Vagina (tissue), 2 donors: ENCODE results near the gene SETBP1. TPM values are rescaled to one million over a fixed set of nuclear protein-coding genes. Genes with fewer than 3 reads are reported as not detected.
A peak's percentile ranks its signal among the peaks of the same experiment; 100 is the strongest.

Source experiments
- DNase-seq, 2 donors: peaks; one replicate each; pipeline ENCODE4 v3.0.0-alpha.2; 2017; ENCODE audit errors: extremely low spot score in 2 of 2
- H3K27ac ChIP-seq: fragments of 200-600 bp; sonication (generic); one replicate; pipeline ENCODE4 v1.5.1; 2019
- H3K27me3 ChIP-seq: fragments of 200-600 bp; sonication (generic); one replicate; pipeline ENCODE4 v1.5.1; 2019
- H3K36me3 ChIP-seq, 2 donors: fragments of 200-600 bp; sonication (generic); one replicate each; pipeline ENCODE4 v1.5.1; 2017 to 2019
- H3K4me1 ChIP-seq: fragments of 200-600 bp; sonication (generic); one replicate; pipeline ENCODE4 v1.5.1; 2019
- H3K4me3 ChIP-seq, 2 donors: fragments of 200-600 bp; sonication (generic); 1 replicate in 1 of 2; 2 replicates in 1 of 2; pipeline ENCODE4 v1.5.1; 2016 to 2019
- H3K9me3 ChIP-seq: fragments of 200-600 bp; sonication (generic); one replicate; pipeline ENCODE4 v1.5.1; 2019
- POLR2A ChIP-seq, 2 donors: fragments of 450-650 bp; IDR thresholded peaks; one replicate each; pipeline ENCODE4 v1.6.1; 2017; ENCODE audit warnings: antibody characterized with exemption in 2 of 2, mild to moderate bottlenecking in 2 of 2, moderate library complexity in 2 of 2
- POLR2AphosphoS5 ChIP-seq, 2 donors: sonication (generic); formaldehyde crosslinking; IDR thresholded peaks; one replicate each; pipeline ENCODE4 v1.9.0; 2017; ENCODE audit warnings: antibody characterized with exemption in 2 of 2, mild to moderate bottlenecking in 2 of 2, low read depth in 1 of 2; ENCODE audit not compliant: insufficient read depth in 1 of 2
- intact Hi-C: fragments of 100-400 bp; cut with DNase I; formaldehyde crosslinking; loops from one replicate; pipeline ENCODE4 v1.15.1; 2023
- total RNA-seq: library from RNA; depleted of rRNA; stranded (reverse); fragments of >200 nt; gene quantifications from one replicate; pipeline ENCODE4 v1.2.3, GENCODE V29; 2016
- TF ChIP-seq, protein P1 (sequence below), 3 experiments: fragments of 450-650 bp in 2 of 3; fragments of 200-600 bp in 1 of 3; sonication (generic) in 1 of 3; IDR thresholded peaks; one replicate each; pipeline ENCODE4 v1.5.1; 2017 to 2019; ENCODE audit warnings: antibody characterized with exemption in 3 of 3, mild to moderate bottlenecking in 2 of 3, moderate library complexity in 2 of 3

SETBP1 gene
- total RNA-seq, 1 donor from 2014 or later, result 38.1 TPM

GRCh38 chr18:45025089-45025450, 344.4 kb downstream of the SETBP1 start:
- no peak overlapping the region for H3K27ac ChIP-seq
- TF ChIP-seq POLR2AphosphoS5 (IDR thresholded peaks at IDR 0.05; ENCODE audit: insufficient read depth in 1 of 2, low read depth in 1 of 2) (no peak), POLR2A (IDR thresholded peaks at IDR 0.05) (no peak)
- TF ChIP-seq, protein P1, sequence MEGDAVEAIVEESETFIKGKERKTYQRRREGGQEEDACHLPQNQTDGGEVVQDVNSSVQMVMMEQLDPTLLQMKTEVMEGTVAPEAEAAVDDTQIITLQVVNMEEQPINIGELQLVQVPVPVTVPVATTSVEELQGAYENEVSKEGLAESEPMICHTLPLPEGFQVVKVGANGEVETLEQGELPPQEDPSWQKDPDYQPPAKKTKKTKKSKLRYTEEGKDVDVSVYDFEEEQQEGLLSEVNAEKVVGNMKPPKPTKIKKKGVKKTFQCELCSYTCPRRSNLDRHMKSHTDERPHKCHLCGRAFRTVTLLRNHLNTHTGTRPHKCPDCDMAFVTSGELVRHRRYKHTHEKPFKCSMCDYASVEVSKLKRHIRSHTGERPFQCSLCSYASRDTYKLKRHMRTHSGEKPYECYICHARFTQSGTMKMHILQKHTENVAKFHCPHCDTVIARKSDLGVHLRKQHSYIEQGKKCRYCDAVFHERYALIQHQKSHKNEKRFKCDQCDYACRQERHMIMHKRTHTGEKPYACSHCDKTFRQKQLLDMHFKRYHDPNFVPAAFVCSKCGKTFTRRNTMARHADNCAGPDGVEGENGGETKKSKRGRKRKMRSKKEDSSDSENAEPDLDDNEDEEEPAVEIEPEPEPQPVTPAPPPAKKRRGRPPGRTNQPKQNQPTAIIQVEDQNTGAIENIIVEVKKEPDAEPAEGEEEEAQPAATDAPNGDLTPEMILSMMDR (IDR thresholded peaks at IDR 0.05), result no peak
- DNase-seq, result no peak
- H3K4me1 ChIP-seq, result peaks cover 10% of the 10 kb centered on the region
- no peaks in the 10 kb centered on the region for H3K9me3 ChIP-seq
- no peaks in the 10 kb centered on the region for H3K27me3 ChIP-seq
- H3K4me3 ChIP-seq, result no peak overlapping the region
- intact Hi-C loops, result no loop called here
- no peaks in the 10 kb centered on the region for H3K36me3 ChIP-seq

GRCh38 chr18:45026162-45026561, 345.5 kb downstream of the SETBP1 start:
- Histone ChIP-seq H3K4me1 (peaks cover 6% of the 10 kb centered on the region), H3K27me3 (no peaks in the 10 kb centered on the region), H3K9me3 (no peaks in the 10 kb centered on the region), H3K36me3 (no peaks in the 10 kb centered on the region), H3K4me3 (no peak overlapping the region), H3K27ac (no peak overlapping the region)
- intact Hi-C loops, result no loop called here
- TF ChIP-seq, protein P1 (IDR thresholded peaks at IDR 0.05), result peak in 1 of 3 experiments; percentile 6
- TF ChIP-seq POLR2AphosphoS5 (IDR thresholded peaks at IDR 0.05; ENCODE audit: insufficient read depth in 1 of 2, low read depth in 1 of 2), result no peak
- DNase-seq, result no peak

DNA sequence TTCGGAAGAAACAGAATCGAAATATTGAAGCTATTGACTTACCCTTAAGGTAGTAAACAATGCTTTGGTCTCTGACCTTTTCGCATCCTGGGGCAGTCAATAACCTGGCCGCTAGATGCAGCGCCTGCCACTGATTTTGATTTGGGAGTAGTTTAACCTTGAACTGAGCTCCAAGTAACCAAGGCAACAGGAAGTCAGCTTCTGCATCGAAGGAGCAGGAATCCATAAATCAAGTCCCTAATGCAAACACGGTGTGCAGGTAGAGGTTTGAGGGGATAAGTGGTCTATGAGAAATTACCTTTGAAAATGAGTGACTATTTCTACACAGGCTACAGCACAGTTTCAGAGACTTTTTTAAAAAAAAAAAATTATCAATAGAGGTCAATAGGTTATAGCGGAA, 353.5 kb downstream of the SETBP1 start:
- TF ChIP-seq, protein P1 (IDR thresholded peaks at IDR 0.05), result no peak
- no peaks in the 10 kb centered on the region for H3K9me3 ChIP-seq
- no peak overlapping the region for H3K27ac ChIP-seq
- intact Hi-C loops, result no loop called here
- H3K27me3 ChIP-seq, result no peaks in the 10 kb centered on the region
- H3K4me3 ChIP-seq, result no peak overlapping the region
- no peak for DNase-seq
- H3K36me3 ChIP-seq, result no peaks in the 10 kb centered on the region
- no peaks in the 10 kb centered on the region for H3K4me1 ChIP-seq

GRCh38 chr18:45037618-45038017, 356.9 kb downstream of the SETBP1 start:
- intact Hi-C loops, result no loop called here
- no peaks in the 10 kb centered on the region for H3K9me3 ChIP-seq
- no peak for DNase-seq
- no peaks in the 10 kb centered on the region for H3K27me3 ChIP-seq
- no peaks in the 10 kb centered on the region for H3K36me3 ChIP-seq
- no peak overlapping the region for H3K4me3 ChIP-seq
- no peaks in the 10 kb centered on the region for H3K4me1 ChIP-seq
- TF ChIP-seq POLR2A (IDR thresholded peaks at IDR 0.05) (no peak), POLR2AphosphoS5 (IDR thresholded peaks at IDR 0.05; ENCODE audit: insufficient read depth in 1 of 2, low read depth in 1 of 2) (no peak)
- TF ChIP-seq, protein P1 (IDR thresholded peaks at IDR 0.05), result no peak
- H3K27ac ChIP-seq, result no peak overlapping the region

DNA sequence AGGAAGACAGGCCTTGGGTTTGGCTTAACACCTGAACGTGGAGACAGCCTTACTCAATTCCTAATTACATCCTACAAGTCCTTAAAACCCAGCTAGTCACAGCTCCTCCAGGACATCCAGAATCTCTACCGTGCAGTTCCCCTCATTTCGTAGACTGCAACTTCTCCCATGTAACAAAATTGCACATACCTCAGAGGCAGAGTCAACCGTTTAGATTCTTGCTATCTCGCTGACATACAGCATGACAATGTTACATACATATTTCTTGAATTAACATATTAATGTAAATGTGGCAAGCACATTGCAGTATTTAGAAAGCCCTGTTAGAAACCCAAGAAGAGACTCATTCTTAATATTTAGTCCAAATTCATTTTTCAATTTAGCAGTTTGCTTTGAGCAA, 358.7 kb downstream of the SETBP1 start:
- H3K4me1 ChIP-seq, result no peaks in the 10 kb centered on the region
- no peak overlapping the region for H3K4me3 ChIP-seq
- TF ChIP-seq, protein P1 (IDR thresholded peaks at IDR 0.05), result no peak
- TF ChIP-seq POLR2A (IDR thresholded peaks at IDR 0.05), result no peak
- no peak for TF ChIP-seq POLR2AphosphoS5 (IDR thresholded peaks at IDR 0.05; ENCODE audit: insufficient read depth in 1 of 2, low read depth in 1 of 2)
- intact Hi-C loops, result no loop called here
- H3K36me3 ChIP-seq, result no peaks in the 10 kb centered on the region
- no peak overlapping the region for H3K27ac ChIP-seq
- DNase-seq, result no peak
- no peaks in the 10 kb centered on the region for H3K27me3 ChIP-seq
- no peaks in the 10 kb centered on the region for H3K9me3 ChIP-seq
